K562 (cell line): ENCODE data around the gene ADCY5. TPM values are rescaled to one million over a fixed set of nuclear protein-coding genes. Genes with fewer than 3 reads are reported as not detected.

Experiments
- ATAC-seq: fragments of 200-7000 bp; cut with Tn5 transposase; 3 replicates; pipeline ENCODE4 v1.9.1; 2020; ENCODE audit warnings: moderate library complexity
- BruUV-seq: library from RNA; stranded (reverse); fragments of 400-500 nt; replicated peaks from 2 replicates; lab custom pipeline; 2021; lab: Mats Ljungman, UMichigan
- CTCF ChIA-PET: fragments of 300-600 bp; formaldehyde crosslinking; extraction: SDS; loops from one replicate; lab custom pipeline; 2021; ENCODE audit warnings: low intra/inter-chr PET ratio; lab: Yijun Ruan, JAX
- POLR2A ChIA-PET: fragments of 300-600, 350-650 bp; sonication (Branson Sonifier 250); formaldehyde crosslinking; extraction: SDS; loops from one replicate; lab custom pipeline; 2021; ENCODE audit warnings: antibody characterized with exemption, inconsistent platforms; lab: Yijun Ruan, JAX
- DNase-seq, 4 experiments: peaks; one replicate each; pipeline versions ENCODE4 v3.0.0 to v3.0.0-alpha.2; 2011 to 2018; ENCODE audit warnings: low spot score in 3 of 4, mixed read lengths in 3 of 4; ENCODE audit errors: extremely low read depth in 1 of 4
- FAIRE-seq: peaks from 2 replicates; lab custom pipeline; 2011; peaks lifted over from hg19 to GRCh38; lab: Jason Lieb, UNC
- H2AFZ ChIP-seq: 2 replicates; pipeline ENCODE4 v1.6.0; 2011; ENCODE audit warnings: low read depth, low read length, control low read depth, inconsistent platforms
- H3K27ac ChIP-seq: fragments of 200-600 bp; 3 replicates; pipeline ENCODE4 v1.8.0; 2011; ENCODE audit warnings: low read depth, mild to moderate bottlenecking, control low read depth, inconsistent platforms, low read length, moderate library complexity, mixed read lengths; ENCODE audit errors: extremely low read depth
- H3K27me3 ChIP-seq, 2 experiments: fragments of 300-600 bp in 1 of 2; 2 replicates in 1 of 2; 3 replicates in 1 of 2; pipeline versions ENCODE4 v1.6.0 to v1.8.0; 2011; ENCODE audit warnings: inconsistent platforms in 2 of 2, low read length in 2 of 2, mild to moderate bottlenecking in 1 of 2, mixed read lengths in 1 of 2, moderate library complexity in 1 of 2; ENCODE audit not compliant: control insufficient read depth in 2 of 2, insufficient read depth in 2 of 2
- H3K36me3 ChIP-seq: fragments of 300-600 bp; 3 replicates; pipeline ENCODE4 v1.8.0; 2011; ENCODE audit warnings: mild to moderate bottlenecking, low read length, inconsistent platforms; ENCODE audit not compliant: control insufficient read depth, insufficient read depth
- H3K4me1 ChIP-seq, 2 experiments: fragments of 200-600 bp in 1 of 2; replicated peaks in 1 of 2; 2 replicates in 1 of 2; 3 replicates in 1 of 2; pipeline versions ENCODE4 v1.5.1 to v1.8.0; 2011; ENCODE audit warnings: inconsistent platforms in 2 of 2, low read length in 2 of 2, mild to moderate bottlenecking in 1 of 2, mixed read lengths in 1 of 2, moderate library complexity in 1 of 2; ENCODE audit not compliant: control insufficient read depth in 2 of 2, insufficient read depth in 2 of 2
- H3K4me2 ChIP-seq: 2 replicates; pipeline ENCODE4 v1.6.1; 2011; ENCODE audit warnings: low read length, control low read depth, inconsistent platforms, mixed read lengths; ENCODE audit not compliant: insufficient read depth
- H3K4me3 ChIP-seq: fragments of 200-600 bp; sonication (generic), shearing (Covaris generic); 2 replicates; pipeline ENCODE4 v1.5.1; 2016; ENCODE audit warnings: control low read depth, inconsistent platforms
- H3K79me2 ChIP-seq: fragments of 200-600 bp; 3 replicates; pipeline ENCODE4 v1.8.0; 2011; ENCODE audit warnings: low read length, inconsistent platforms; ENCODE audit not compliant: control insufficient read depth, insufficient read depth
- H3K9ac ChIP-seq, 2 experiments: 2 replicates each; pipeline versions ENCODE4 v1.6.0 to v1.6.1; 2011; ENCODE audit warnings: low read depth in 2 of 2, low read length in 2 of 2, control low read depth in 1 of 2, inconsistent platforms in 1 of 2, mild to moderate bottlenecking in 1 of 2, mixed read lengths in 1 of 2; ENCODE audit not compliant: insufficient read depth in 1 of 2
- H3K9me1 ChIP-seq: one replicate; pipeline ENCODE4 v1.6.0; 2011; ENCODE audit warnings: inconsistent platforms, mild to moderate bottlenecking, low read length, moderate library complexity; ENCODE audit not compliant: control insufficient read depth, insufficient read depth
- H3K9me3 ChIP-seq: replicated peaks from 2 replicates; pipeline ENCODE4 v1.5.1; 2011; ENCODE audit warnings: low read depth, low read length, inconsistent platforms; ENCODE audit not compliant: control insufficient read depth, insufficient read depth
- H4K20me1 ChIP-seq: replicated peaks from 2 replicates; pipeline ENCODE4 v1.6.1; 2011; ENCODE audit warnings: low read length, inconsistent platforms, mixed read lengths; ENCODE audit not compliant: control insufficient read depth, insufficient read depth
- ARID2 ChIP-seq: fragments of 450-650 bp; IDR thresholded peaks from 2 replicates; pipeline ENCODE4 v1.6.1; 2017; ENCODE audit warnings: antibody characterized with exemption, mild to moderate bottlenecking
- CBFB ChIP-seq: sonication (generic); formaldehyde crosslinking; IDR thresholded peaks from 2 replicates; pipeline ENCODE4 v1.4.0; 2020; ENCODE audit warnings: mild to moderate bottlenecking, missing genetic modification reagents
- E2F3 ChIP-seq: fragments of 250-450 bp; sonication (Bioruptor Pico); IDR thresholded peaks from 2 replicates; pipeline ENCODE4 v1.4.0; 2020; ENCODE audit warnings: mild to moderate bottlenecking
- HNRNPH1 ChIP-seq: fragments of 200-400 bp; formaldehyde crosslinking; optimal IDR thresholded peaks from 2 replicates; pipeline ENCODE3; 2017; ENCODE audit warnings: low read depth, mild to moderate bottlenecking, low read length, moderate library complexity
- LEF1 ChIP-seq: fragments of 450-650 bp; IDR thresholded peaks from 2 replicates; pipeline ENCODE4 v1.6.1; 2016; ENCODE audit warnings: mild to moderate bottlenecking
- MTA1 ChIP-seq: fragments of 450-650 bp; IDR thresholded peaks from 2 replicates; pipeline ENCODE4 v1.6.1; 2017; ENCODE audit warnings: borderline replicate concordance
- MTA3 ChIP-seq: fragments of 450-650 bp; formaldehyde crosslinking; IDR thresholded peaks from 2 replicates; pipeline ENCODE4 v1.6.1; 2017; ENCODE audit warnings: mild to moderate bottlenecking, borderline replicate concordance
- PBX2 ChIP-seq, 2 experiments: IDR thresholded peaks in 1 of 2; conservative IDR thresholded peaks in 1 of 2; 2 replicates each; pipeline ENCODE4 v1.6.1; 2016; ENCODE audit warnings: low read depth in 2 of 2, mild to moderate bottlenecking in 1 of 2, missing compliant biosample characterization in 1 of 2, missing genetic modification characterization in 1 of 2, moderate library complexity in 1 of 2
- PCBP2 ChIP-seq: fragments of 200-400 bp; formaldehyde crosslinking; IDR thresholded peaks from 2 replicates; pipeline ENCODE4 v1.6.1; 2018; ENCODE audit warnings: low read length, low read depth, mild to moderate bottlenecking, moderate library complexity; ENCODE audit not compliant: poor library complexity, severe bottlenecking
- PHB ChIP-seq: fragments of 250-450 bp; sonication (Bioruptor Pico); IDR thresholded peaks from 2 replicates; pipeline ENCODE4 v1.5.0; 2021
- PTRF ChIP-seq: fragments of 450-650 bp; IDR thresholded peaks from 2 replicates; pipeline ENCODE4 v1.6.1; 2016; ENCODE audit warnings: mild to moderate bottlenecking, missing genetic modification characterization, missing compliant biosample characterization
- RB1 ChIP-seq: fragments of 450-650 bp; IDR thresholded peaks from 2 replicates; pipeline ENCODE4 v1.6.1; 2017; ENCODE audit warnings: low read depth, mild to moderate bottlenecking
- SP2 ChIP-seq: IDR thresholded peaks from 2 replicates; pipeline ENCODE4 v1.6.1; 2011; ENCODE audit warnings: mild to moderate bottlenecking, low read depth, low read length, moderate library complexity; ENCODE audit not compliant: poor library complexity, severe bottlenecking; ENCODE audit errors: extremely low read depth
- TEAD2 ChIP-seq: fragments of 450-650 bp; IDR thresholded peaks from 2 replicates; pipeline ENCODE4 v1.6.1; 2016; ENCODE audit warnings: missing genetic modification characterization, control low read depth, missing compliant biosample characterization
- ZKSCAN1 ChIP-seq: fragments of 150-350 bp; IDR thresholded peaks from 2 replicates; pipeline ENCODE4 v1.6.1; 2016; ENCODE audit warnings: low read depth, low read length
- ZNF217 ChIP-seq: sonication (generic); formaldehyde crosslinking; IDR thresholded peaks from 2 replicates; pipeline ENCODE4 v1.8.0; 2022; ENCODE audit warnings: mild to moderate bottlenecking, missing genetic modification reagents
- ZNF695 ChIP-seq: fragments of 450-650 bp; formaldehyde crosslinking; IDR thresholded peaks from 2 replicates; pipeline ENCODE4 v1.4.0; 2020; ENCODE audit warnings: mild to moderate bottlenecking, moderate library complexity
- ZNF707 ChIP-seq: fragments of 250-450 bp; sonication (Bioruptor Pico); conservative IDR thresholded peaks from 2 replicates; pipeline ENCODE4 v1.8.0; 2022; ENCODE audit warnings: inconsistent platforms, mild to moderate bottlenecking, moderate library complexity
- WGBS: fragments of 100-300 bp; shearing (Covaris generic); methylation state at CpG from one replicate; pipeline ENCODE4 v1.1.6; 2016; ENCODE audit warnings: low coverage, mixed read lengths; ENCODE audit not compliant: insufficient coverage; ENCODE audit errors: missing lambda C conversion rate; 5-methylcytosine and 5-hydroxymethylcytosine counted together
- in situ Hi-C: fragments of 300-500 bp; cut with MboI; formaldehyde crosslinking; loops from 4 replicates; pipeline ENCODE4 v1.15.0; 2018; ENCODE audit warnings: inconsistent platforms, mixed read lengths
- intact Hi-C: fragments of 100-400 bp; cut with micrococcal nuclease; formaldehyde crosslinking; loops from 2 replicates; pipeline ENCODE4 v1.14.2; 2022
- polyA plus RNA-seq, 8 experiments: library from polyadenylated mRNA; depleted of rRNA in 4 of 8; stranded (reverse) in 5 of 8; unstranded in 3 of 8; fragments of >200 nt; fragmentation: Nextera tagmentation in 2 of 8; fragmentation: Illumina TruSeq in 1 of 8; extraction: Ambion mirVana in 2 of 8; extraction: Trizol in 1 of 8; gene quantifications; 2 replicates each; pipeline versions ENCODE4 v1.2.1 to v1.2.3, GENCODE V29; 2011 to 2014; ENCODE audit warnings: inconsistent platforms in 1 of 8, missing spikeins in 1 of 8
- total RNA-seq, 7 experiments: library from RNA; depleted of rRNA in 6 of 7; stranded (reverse); fragments of >200 nt in 6 of 7; fragmentation: Illumina TruSeq in 2 of 7; extraction: Trizol in 2 of 7; gene quantifications; 2 replicates each; pipeline versions ENCODE4 v1.2.1 to v1.2.3, GENCODE V29; 2011 to 2021; ENCODE audit warnings: low replicate concordance in 1 of 7

ADCY5 gene
- total and polyA plus RNA-seq, 9 of the 15 experiments (the other 6 are each of a cell fraction or from before 2014, with no cell fraction given) = under 0.01 TPM; not detected in 8

GRCh38 chr3:123287051-123287961 is 161.6 kb downstream of the ADCY5 start:
- H2AFZ ChIP-seq = no peak overlapping the region
- no peak overlapping the region for H3K4me3 ChIP-seq
- no peaks in the 10 kb centered on the region for H3K79me2 ChIP-seq
- FAIRE-seq = no peak
- no peak for TF ChIP-seq ZNF695 (CRISPR knock-in tag)
- no peak for TF ChIP-seq PBX2 (CRISPR knock-in tag; IDR thresholded peaks at IDR 0.05; ENCODE audit: low read depth)
- TF ChIP-seq PBX2 (tag; conservative IDR thresholded peaks at IDR 0.05; ENCODE audit: low read depth) = no peak
- no peak for TF ChIP-seq ZKSCAN1
- no peak for TF ChIP-seq TEAD2 (tag)
- no peak for TF ChIP-seq E2F3 (CRISPR knock-in tag)
- no peak for TF ChIP-seq MTA3
- TF ChIP-seq CBFB (CRISPR knock-in tag) = no peak
- no peak for TF ChIP-seq MTA1
- TF ChIP-seq PTRF (tag) = no peak
- no peak for TF ChIP-seq RB1
- TF ChIP-seq LEF1 = no peak
- no peak for TF ChIP-seq ZNF217
- TF ChIP-seq PCBP2 = no peak
- TF ChIP-seq ARID2 = no peak
- TF ChIP-seq PHB = no peak
- TF ChIP-seq HNRNPH1 = no peak
- no peak for TF ChIP-seq ZNF707 (CRISPR knock-in tag)
- no peak for TF ChIP-seq SP2
- H3K9me3 ChIP-seq = no peaks in the 10 kb centered on the region
- in situ Hi-C loops (no loop called here), intact Hi-C loops (no loop called here)
- no peaks in the 10 kb centered on the region for H3K36me3 ChIP-seq
- no peaks in the 10 kb centered on the region for H3K9me1 ChIP-seq
- H3K9ac ChIP-seq = no peak overlapping the region
- peaks cover 9% of the 10 kb centered on the region; the same call in 1 of the 2 replicates for H4K20me1 ChIP-seq
- no peaks in the 10 kb centered on the region for H3K4me1 ChIP-seq
- H3K27me3 ChIP-seq = peaks cover 0 to 43% of the 10 kb centered on the region in 2 experiments; a peak in 3 of 5 replicates
- POLR2A ChIA-PET = interaction anchor here (0.5 to 0.7 kb wide), 3 partner anchors 13 to 882 kb away, joined by 3 read pairs; no protein-coding TSS in a partner anchor
- WGBS = 0% methylated on average over 11 of the region's 14 CpGs
- CTCF ChIA-PET = no interaction called here
- DNase-seq = no peak
- H3K27ac ChIP-seq = no peak overlapping the region
- no peak for ATAC-seq
- BruUV-seq = no TSS peak
- no peak overlapping the region for H3K4me2 ChIP-seq
